Frontal cortex (tissue), 4 donors: ENCODE measurements around the gene GNAL. TPM values are rescaled to one million over a fixed set of nuclear protein-coding genes. Genes with fewer than 3 reads are reported as not detected.
A peak's percentile ranks its signal among the peaks of the same experiment; 100 is the strongest.

Experiments
- DNase-seq, 2 donors: peaks; one replicate each; pipeline ENCODE4 v3.0.0; 2012; ENCODE audit warnings: low spot score in 2 of 2
- FAIRE-seq: peaks from 2 replicates; lab custom pipeline; 2012; peaks lifted over from hg19 to GRCh38; lab: Jason Lieb, UNC
- total RNA-seq: library from RNA; depleted of rRNA; stranded (reverse); fragments of >200 nt; gene quantifications from one replicate; pipeline ENCODE4 v1.2.3, GENCODE V29; 2014
- donor health status: control.
- donor health status: control.
- donor health status: control.

The GNAL gene
- total RNA-seq, 1 donor from 2014 or later = 92.9 TPM

DNA sequence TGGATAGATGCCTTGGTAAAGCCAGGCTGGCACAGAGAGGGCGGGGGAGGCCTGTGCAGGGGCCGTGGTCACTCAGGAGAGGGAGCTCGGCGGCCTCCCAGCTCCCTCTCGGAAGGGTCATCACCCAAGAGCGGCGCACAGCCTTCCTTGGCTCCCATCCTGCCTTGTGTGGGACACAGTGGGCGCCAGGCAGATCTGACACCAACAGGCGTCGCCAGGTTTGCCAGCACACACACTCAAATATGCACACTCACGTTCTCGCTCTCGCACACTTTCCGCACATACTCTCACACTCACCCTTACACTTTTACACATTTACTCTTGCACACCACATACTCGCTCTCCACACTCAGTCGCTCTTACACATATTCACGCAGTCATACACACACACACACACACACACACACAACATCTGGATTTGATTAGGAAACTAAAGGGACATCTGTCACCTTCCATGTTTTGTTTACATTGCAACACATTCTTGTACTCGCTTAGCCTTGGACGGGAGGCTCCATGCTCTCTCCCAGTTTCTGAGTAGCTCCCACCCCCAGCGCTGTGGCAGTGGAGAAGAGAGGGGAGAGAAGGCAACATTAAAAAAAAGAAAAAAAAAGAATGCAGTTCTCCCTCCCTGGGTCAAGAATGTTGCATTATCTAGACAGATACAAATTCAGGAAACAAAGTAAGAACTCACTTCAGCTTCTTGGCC lies 172.7 kb downstream of the GNAL start:
- no peak for DNase-seq
- FAIRE-seq = no peak

DNA sequence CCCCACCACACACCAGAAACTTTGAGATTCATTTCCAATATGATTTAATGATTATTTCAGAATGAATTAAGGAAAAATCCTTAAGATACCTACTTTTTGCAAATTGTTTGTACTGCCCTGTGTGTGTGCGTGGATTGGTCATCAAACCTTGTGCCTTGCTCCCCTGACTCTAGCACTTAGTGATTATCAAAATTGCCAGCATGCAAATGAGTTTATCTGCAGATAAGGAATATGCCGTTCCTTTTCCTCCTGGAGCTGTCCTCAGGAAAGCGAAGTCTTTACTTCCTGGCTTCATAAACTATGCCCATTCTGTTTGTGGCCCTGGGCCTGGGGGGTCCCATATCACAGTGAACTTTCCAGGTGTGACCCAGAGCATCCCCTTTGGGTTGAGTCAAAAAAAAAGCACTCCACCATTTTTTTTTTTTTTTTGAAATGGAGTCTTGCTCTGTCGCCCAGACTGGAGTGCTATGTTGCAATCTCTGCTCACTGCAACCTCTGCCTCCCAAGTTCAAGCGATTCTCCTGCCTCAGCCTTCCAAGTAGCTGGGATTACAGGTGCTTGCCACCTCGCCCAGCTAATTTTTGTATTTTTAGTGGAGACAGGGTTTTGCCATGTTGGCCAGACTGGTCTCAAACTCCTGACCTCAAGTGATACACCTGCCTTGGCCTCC lies 173.5 kb downstream of the GNAL start:
- DNase-seq (no peak), FAIRE-seq (no peak)

DNA sequence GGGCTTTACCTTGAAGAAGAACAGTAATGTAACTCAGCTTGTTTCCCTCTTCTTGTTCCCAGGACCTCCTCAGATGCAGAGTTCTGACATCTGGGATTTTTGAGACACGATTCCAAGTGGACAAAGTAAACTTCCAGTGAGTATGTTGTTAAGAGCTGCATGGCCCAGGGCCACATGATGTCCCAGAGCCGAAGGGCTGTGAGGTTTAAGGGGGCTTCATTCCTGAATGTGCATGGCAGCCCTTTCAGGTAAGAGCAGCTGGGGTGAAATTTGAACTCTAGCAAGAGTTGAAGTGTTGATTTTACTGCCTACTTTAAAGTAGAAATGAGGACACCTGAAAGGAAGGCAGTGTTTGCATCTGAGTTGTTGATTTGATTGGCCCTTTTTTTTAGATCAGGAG lies 175.4 kb downstream of the GNAL start:
- FAIRE-seq = no peak

DNA sequence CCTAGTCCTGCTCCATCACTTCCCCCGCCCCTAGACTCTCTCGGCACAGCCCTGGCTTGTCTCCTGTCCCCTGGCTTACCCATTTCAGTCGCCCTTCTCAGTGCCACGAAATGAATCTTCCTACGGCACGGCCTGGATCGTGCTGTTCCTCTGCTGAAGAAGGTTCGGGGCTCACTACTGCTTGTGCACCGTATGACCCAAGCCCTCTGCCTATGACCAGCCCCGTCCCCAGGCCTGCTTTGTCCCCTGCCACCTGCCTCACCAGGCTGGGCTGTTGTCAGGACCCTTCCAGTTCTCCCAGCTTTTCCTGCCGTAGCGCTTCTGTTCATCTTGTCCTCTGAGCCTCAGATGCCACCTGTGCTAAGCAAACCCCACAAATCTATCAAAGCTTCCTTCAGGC lies 176.0 kb downstream of the GNAL start:
- DNase-seq (no peak), FAIRE-seq (no peak)

More for the DNA sequence above, 175.4 kb downstream of the GNAL start:
- DNase-seq = no peak

DNA sequence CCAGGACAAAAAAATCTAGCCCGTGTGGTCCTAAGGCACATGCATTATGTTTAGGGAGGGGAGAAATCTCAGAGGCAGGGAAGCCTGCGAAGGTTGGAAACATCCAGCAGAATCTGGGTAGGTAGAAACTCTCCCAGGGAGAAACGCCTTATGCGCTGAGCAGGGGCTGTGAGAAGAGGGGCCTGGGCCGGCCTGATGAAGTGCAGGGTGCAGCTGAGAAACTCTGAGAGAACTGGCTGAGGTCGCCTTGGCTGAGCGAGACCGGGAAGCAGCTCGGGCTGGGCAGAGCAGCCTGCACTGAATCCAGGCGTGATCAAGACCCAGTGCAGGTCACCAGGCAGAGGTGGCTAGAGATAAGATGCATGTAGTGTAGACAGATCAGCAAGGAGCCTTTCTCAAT lies 177.3 kb downstream of the GNAL start:
- DNase-seq = no peak
- no peak for FAIRE-seq

GRCh38 chr18:11866764-11867163 lies 177.7 kb downstream of the GNAL start:
- DNase-seq (no peak), FAIRE-seq (no peak)

DNA sequence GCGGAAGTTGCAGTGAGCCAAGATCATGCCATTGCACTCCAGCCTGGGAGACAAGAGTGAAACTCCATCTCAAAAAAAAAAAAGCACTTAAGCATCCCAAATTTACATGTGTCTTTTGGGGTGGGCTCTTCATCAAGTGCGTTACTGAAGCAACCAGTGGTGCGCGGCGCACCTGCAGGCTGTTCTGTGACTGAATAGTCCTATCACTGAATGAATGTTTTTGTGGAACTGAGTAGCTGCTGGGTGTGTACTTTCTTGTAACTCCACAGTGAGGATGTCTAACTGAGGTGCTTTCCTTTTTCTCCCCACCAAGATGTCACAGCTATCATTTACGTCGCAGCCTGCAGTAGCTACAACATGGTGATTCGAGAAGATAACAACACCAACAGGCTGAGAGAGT lies 179.2 kb downstream of the GNAL start:
- DNase-seq = no peak

DNA sequence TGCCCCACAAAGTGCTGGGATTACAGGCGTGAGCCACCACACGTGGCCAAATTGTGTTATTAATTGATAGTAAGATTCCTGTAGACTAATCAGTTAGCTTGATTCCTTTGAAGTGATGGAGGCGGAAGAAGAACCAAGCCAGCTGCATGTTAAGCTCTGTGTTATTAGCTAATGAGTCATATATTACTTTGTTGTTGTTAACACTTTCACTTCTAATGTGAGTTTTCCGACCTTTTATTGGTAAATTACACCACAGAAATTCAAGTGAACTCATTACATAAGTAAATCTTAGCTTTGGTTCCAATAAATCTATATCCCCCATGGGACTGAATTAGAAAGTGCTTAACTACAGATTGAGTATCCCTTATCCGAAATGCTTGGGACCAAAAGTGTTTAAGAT lies 182.4 kb downstream of the GNAL start:
- no peak for DNase-seq

More for the DNA sequence above, 179.2 kb downstream of the GNAL start:
- FAIRE-seq = no peak

GRCh38 chr18:11872479-11873136 lies 183.5 kb downstream of the GNAL start:
- no peak for FAIRE-seq
- peak in 1 of 2 donors; percentile 44 for DNase-seq

More for the DNA sequence above, 182.4 kb downstream of the GNAL start:
- no peak for FAIRE-seq

GRCh38 chr18:11873670-11874340 lies 184.7 kb downstream of the GNAL start:
- DNase-seq = no peak
- no peak for FAIRE-seq

DNA sequence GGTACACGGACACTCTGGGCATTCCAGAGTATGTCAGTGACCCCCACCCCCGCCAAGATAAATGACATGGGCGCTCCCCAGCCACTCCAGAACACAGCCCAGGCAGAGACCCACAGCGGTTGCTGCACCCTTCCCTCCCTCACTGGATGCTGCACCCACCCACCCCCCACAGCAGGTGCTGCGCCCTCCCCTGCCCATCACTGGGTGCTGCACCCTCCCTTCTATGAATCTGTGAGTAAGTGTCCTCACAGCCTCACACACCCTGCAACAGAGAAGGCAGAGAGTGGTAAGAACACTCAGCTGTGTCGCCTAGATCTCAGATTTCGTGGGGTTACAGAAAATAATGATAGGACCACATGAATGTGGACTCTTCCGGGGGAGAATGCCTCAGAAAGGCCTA lies 185.6 kb downstream of the GNAL start:
- DNase-seq = no peak
- no peak for FAIRE-seq

- FAIRE-seq (no peak), DNase-seq (no peak)
Measured at GRCh38 chr18:11877497-11878135, 188.6 kb downstream of the GNAL start.

GRCh38 chr18:11880586-11881304 lies 191.7 kb downstream of the GNAL start:
- DNase-seq (no peak), FAIRE-seq (no peak)

- DNase-seq (no peak), FAIRE-seq (no peak)
Measured at GRCh38 chr18:11882636-11883035, 193.6 kb downstream of the GNAL start.

DNA sequence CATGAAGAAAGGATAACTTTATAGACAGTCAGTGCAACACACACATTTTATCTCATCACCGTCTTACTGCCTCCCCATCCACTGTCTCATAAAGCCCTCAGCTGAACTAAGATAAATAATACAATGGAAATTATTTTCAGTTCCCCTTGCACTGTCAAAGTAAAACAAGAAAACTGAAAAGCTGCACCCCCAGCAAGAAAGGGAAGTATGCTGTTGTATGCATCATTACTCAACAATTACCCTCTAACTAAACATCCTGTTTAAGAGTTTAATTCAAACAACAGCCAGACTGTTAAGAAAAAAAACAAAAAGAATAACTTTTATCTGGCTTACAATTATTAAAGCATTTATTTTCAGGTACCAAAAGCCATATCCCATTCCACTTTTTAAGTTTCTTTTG lies 194.1 kb downstream of the GNAL start:
- FAIRE-seq (no peak), DNase-seq (no peak)

DNA sequence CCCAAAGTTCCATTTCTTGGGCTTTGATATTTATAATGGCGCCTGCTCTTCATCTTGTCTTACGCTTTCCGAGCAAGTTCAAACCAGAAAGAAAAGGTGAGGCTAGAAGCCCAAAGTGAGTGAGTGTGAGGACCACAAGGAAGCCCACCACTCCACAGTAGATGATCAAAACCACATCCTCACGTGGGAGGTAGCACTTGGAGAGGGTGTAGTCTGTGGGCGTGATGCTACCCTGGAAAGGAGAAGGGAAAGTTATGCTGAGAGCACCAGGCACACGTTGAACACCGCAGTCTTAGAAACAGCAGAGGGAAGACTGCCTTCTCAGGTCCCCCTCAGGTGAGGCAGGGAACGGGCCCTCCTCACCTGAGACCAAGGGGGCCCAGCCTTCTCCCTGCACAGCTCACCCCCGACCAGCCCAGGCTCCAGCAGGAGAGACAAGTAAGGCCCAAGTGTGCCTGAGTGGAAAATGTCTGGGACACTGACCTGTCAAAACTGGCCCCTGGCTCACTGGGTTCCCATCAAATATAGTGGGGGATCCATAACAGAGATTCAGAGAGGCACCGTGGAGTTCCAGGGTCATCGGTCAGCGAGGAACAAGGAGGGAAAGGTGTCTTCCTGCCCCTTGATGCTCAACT lies 195.4 kb downstream of the GNAL start:
- FAIRE-seq = no peak
- DNase-seq = no peak

- no peak for FAIRE-seq
- no peak for DNase-seq
Measured at GRCh38 chr18:11885278-11885947, 196.3 kb downstream of the GNAL start.

DNA sequence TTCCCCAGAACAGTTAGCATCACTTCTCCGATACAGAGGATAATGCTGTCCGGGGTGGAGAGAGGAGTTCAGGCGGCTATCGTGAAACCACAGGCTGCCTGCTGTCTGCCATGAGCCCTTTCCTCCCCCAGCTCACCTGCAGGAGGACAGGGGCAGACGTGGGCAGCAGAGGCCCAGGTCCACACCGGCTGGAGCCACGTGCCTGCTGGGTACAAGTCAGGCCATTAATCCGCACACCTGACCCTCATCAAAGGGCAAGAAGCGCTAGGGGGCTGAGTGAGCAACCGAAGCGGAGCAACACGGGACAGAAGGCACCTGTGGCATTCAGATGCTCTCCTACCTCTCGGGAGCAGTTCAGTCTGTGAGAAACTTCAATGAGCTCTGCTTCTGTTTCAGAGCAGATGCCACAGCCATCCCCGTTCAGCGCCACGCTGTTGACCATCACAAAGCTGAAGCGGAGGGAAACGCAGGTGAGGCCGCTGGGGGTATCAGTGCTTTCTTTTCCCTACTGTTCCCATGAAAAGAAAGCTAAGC lies 197.6 kb downstream of the GNAL start:
- FAIRE-seq = no peak
- no peak for DNase-seq
